ENCODE results near the gene GINS2. TPM values are rescaled to one million over a fixed set of nuclear protein-coding genes. Genes with fewer than 3 reads are reported as not detected.

GINS2 gene
- total RNA-seq, 2 experiments from 2014 or later = 1.1 to 1.4 TPM

DNA sequence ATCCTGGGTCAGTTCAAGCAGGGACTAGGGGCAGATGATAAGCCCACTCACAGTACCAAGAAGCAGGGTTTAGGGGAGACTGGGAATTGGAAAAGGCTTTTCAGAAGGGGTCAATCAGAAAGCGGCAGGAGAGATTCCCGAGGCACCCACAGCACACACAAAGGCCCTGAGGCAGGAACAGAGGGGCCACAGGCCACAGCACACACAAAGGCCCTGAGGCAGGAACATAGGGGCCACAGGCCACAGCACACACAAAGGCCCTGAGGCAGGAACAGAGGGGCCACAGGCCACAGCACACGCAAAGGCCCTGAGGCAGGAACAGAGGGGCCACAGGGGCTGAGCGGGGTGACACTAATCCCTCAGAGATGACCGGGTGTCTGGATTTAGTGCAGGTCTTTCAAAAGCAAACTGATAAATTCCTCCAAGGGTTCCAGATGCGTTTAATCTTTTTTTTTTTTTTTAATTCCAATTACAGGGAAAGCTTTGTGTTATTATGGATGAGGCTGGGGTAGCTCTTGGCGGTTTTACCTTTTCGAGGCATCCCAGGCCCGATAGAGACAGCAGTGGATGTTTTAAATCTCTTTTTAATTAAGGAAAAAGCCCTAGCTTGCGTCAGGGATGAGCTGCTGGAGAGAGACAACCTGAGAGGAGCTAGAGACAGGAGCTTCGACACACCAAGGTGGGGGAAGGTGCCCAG, 31.0 kb upstream of the GINS2 start:
- Mint-ChIP-seq H3K36me3 (ENCODE audit: low read depth) (no peaks in the 10 kb centered on the region), H3K27ac (no peak overlapping the region), H3K4me3 (no peak overlapping the region), H3K4me1 (ENCODE audit: low read depth) (peaks cover 13% of the 10 kb centered on the region), H3K27me3 (no peaks in the 10 kb centered on the region), H3K9me3 (no peaks in the 10 kb centered on the region)
- intact Hi-C loops (cut with DNase I, micrococcal nuclease) = loop anchor here (2.0 to 5.0 kb wide), 4 partner anchors 62 to 417 kb away; no protein-coding TSS in a partner anchor
- ATAC-seq (ENCODE audit: poor library complexity) (no peak), DNase-seq (no peak)
- ChIA-PET POLR2A (no interaction called here), CTCF (no interaction called here)
- no peaks in the 10 kb centered on the region for H3K9me3 ChIP-seq (ENCODE audit: control insufficient read depth in 1 of 2, insufficient read depth in 1 of 2, low read length in 2 of 2)
- H3K4me3 ChIP-seq (ENCODE audit: low read length) = no peak overlapping the region
- H3K27me3 ChIP-seq (ENCODE audit: control insufficient read depth in 1 of 2, insufficient read depth in 2 of 2, low read length in 2 of 2) = peaks cover 0 to 3% of the 10 kb centered on the region in 2 experiments
- H3K27ac ChIP-seq (ENCODE audit: low read depth in 1 of 2, low read length in 2 of 2) = no peak overlapping the region
- TF ChIP-seq, protein P1, sequence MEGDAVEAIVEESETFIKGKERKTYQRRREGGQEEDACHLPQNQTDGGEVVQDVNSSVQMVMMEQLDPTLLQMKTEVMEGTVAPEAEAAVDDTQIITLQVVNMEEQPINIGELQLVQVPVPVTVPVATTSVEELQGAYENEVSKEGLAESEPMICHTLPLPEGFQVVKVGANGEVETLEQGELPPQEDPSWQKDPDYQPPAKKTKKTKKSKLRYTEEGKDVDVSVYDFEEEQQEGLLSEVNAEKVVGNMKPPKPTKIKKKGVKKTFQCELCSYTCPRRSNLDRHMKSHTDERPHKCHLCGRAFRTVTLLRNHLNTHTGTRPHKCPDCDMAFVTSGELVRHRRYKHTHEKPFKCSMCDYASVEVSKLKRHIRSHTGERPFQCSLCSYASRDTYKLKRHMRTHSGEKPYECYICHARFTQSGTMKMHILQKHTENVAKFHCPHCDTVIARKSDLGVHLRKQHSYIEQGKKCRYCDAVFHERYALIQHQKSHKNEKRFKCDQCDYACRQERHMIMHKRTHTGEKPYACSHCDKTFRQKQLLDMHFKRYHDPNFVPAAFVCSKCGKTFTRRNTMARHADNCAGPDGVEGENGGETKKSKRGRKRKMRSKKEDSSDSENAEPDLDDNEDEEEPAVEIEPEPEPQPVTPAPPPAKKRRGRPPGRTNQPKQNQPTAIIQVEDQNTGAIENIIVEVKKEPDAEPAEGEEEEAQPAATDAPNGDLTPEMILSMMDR (IDR thresholded peaks at IDR 0.05) = no peak
- H3K4me1 ChIP-seq (ENCODE audit: insufficient read depth, low read length) = peaks cover 25% of the 10 kb centered on the region
- H3K36me3 ChIP-seq (ENCODE audit: insufficient read depth, low read length) = no peaks in the 10 kb centered on the region

DNA sequence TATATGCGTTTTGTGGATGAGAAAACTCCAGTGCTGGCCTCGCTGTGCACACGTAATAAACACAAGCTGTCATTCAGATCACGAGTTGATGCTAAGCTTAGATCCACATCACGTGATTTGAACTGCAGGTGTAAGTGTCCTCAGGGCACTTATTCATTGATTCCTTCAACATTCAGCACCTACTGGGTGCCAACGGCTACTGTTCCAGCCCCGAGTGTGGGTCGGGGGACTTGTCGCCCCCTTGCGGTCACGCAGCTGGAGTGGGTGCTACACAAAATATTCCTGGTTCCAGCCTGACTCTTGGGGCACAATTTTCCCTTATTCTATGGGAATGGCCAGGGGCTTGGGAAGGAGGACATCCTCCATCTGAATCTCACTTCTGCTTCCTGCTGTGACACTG, 29.9 kb upstream of the GINS2 start:
- POLR2A ChIA-PET = no interaction called here
- DNase-seq (peak in 2 of 14 experiments; percentile 11 to 31), ATAC-seq (ENCODE audit: poor library complexity) (no peak)
- Mint-ChIP-seq H3K36me3 (ENCODE audit: low read depth) (no peaks in the 10 kb centered on the region), H3K27ac (no peak overlapping the region), H3K27me3 (no peaks in the 10 kb centered on the region), H3K9me3 (no peaks in the 10 kb centered on the region), H3K4me3 (no peak overlapping the region), H3K4me1 (ENCODE audit: low read depth) (peaks cover 13% of the 10 kb centered on the region)
- no peak overlapping the region for H3K4me3 ChIP-seq (ENCODE audit: low read length)
- no peak overlapping the region for H3K27ac ChIP-seq (ENCODE audit: low read depth in 1 of 2, low read length in 2 of 2)
- intact Hi-C loops (cut with DNase I, micrococcal nuclease) = loop anchor here (1.0 to 5.0 kb wide), 6 partner anchors 30 to 416 kb away; partner anchors contain the start of gene GINS2 (in 1 of the 2)
- no peaks in the 10 kb centered on the region for H3K9me3 ChIP-seq (ENCODE audit: control insufficient read depth in 1 of 2, insufficient read depth in 1 of 2, low read length in 2 of 2)
- H3K4me1 ChIP-seq (ENCODE audit: insufficient read depth, low read length) = peaks cover 25% of the 10 kb centered on the region
- CTCF ChIA-PET = interaction anchor here (1.2 kb wide), 1 partner anchor 103 kb away, joined by 3 read pairs; no protein-coding TSS in a partner anchor
- TF ChIP-seq, protein P1 (IDR thresholded peaks at IDR 0.05) = no peak
- H3K36me3 ChIP-seq (ENCODE audit: insufficient read depth, low read length) = no peaks in the 10 kb centered on the region
- H3K27me3 ChIP-seq (ENCODE audit: control insufficient read depth in 1 of 2, insufficient read depth in 2 of 2, low read length in 2 of 2) = peaks cover 0 to 3% of the 10 kb centered on the region in 2 experiments

DNA sequence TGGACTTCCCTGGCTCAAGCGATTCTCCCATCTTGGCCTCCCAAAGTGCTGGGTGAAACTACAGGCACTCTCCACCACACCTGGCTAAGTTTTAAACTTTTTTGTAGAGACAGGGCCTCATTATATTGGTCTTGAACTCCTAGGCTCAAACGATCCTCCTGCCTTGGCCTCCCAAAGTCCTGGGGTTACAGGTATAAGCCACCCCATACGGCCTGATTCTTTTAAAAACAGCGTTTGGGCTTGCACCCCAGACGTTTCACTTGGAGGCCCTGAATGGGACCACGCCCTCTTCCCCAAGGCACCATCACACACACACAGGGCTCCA, 29.4 kb upstream of the GINS2 start:
- H3K9me3 ChIP-seq (ENCODE audit: control insufficient read depth in 1 of 2, insufficient read depth in 1 of 2, low read length in 2 of 2) = no peaks in the 10 kb centered on the region
- TF ChIP-seq, protein P1 (IDR thresholded peaks at IDR 0.05) = no peak
- no peak overlapping the region for H3K4me3 ChIP-seq (ENCODE audit: low read length)
- ChIA-PET POLR2A (no interaction called here), CTCF (interaction anchor here (1.2 kb wide), 1 partner anchor 102 kb away, joined by 3 read pairs; no protein-coding TSS in a partner anchor)
- peaks cover 25% of the 10 kb centered on the region for H3K4me1 ChIP-seq (ENCODE audit: insufficient read depth, low read length)
- intact Hi-C loops (cut with DNase I, micrococcal nuclease) = loop anchor here (1.0 to 5.0 kb wide), 6 partner anchors 30 to 416 kb away; partner anchors contain the start of gene GINS2 (in 1 of the 2)
- Mint-ChIP-seq H3K36me3 (ENCODE audit: low read depth) (no peaks in the 10 kb centered on the region), H3K27me3 (no peaks in the 10 kb centered on the region), H3K4me3 (no peak overlapping the region), H3K9me3 (no peaks in the 10 kb centered on the region), H3K4me1 (ENCODE audit: low read depth) (peaks cover 13% of the 10 kb centered on the region), H3K27ac (no peak overlapping the region)
- H3K27ac ChIP-seq (ENCODE audit: low read depth in 1 of 2, low read length in 2 of 2) = no peak overlapping the region
- no peak for ATAC-seq (ENCODE audit: poor library complexity)
- H3K36me3 ChIP-seq (ENCODE audit: insufficient read depth, low read length) = no peaks in the 10 kb centered on the region
- peaks cover 0 to 3% of the 10 kb centered on the region in 2 experiments for H3K27me3 ChIP-seq (ENCODE audit: control insufficient read depth in 1 of 2, insufficient read depth in 2 of 2, low read length in 2 of 2)
- DNase-seq = no peak

Measured in CD4-positive, alpha-beta T cell (primary cell).